ENCODE measurements around the gene CPLX4.

Gene CPLX4

GRCh38 chr18:59278793-59279192, 39.7 kb downstream of the CPLX4 start:
- H3K4me3 ChIP-seq (replicated peaks; ENCODE audit: low read depth, low read length): no peak overlapping the region
- DNase-seq (ENCODE audit: low read depth): no peak

GRCh38 chr18:59276047-59276446, 42.4 kb downstream of the CPLX4 start:
- TF ChIP-seq CTCF (IDR thresholded peaks at IDR 0.05; ENCODE audit: low read length, missing control alignments): no peak
- H3K4me3 ChIP-seq (replicated peaks; ENCODE audit: low read depth, low read length): no peak overlapping the region
- DNase-seq (ENCODE audit: low read depth): no peak

More at GRCh38 chr18:59278793-59279192, 39.7 kb downstream of the CPLX4 start:
- no peak for TF ChIP-seq CTCF (IDR thresholded peaks at IDR 0.05; ENCODE audit: low read length, missing control alignments)

GRCh38 chr18:59275406-59275949, 43.0 kb downstream of the CPLX4 start:
- H3K4me3 ChIP-seq (replicated peaks; ENCODE audit: low read depth, low read length): no peak overlapping the region
- no peak for DNase-seq (ENCODE audit: low read depth)
- TF ChIP-seq CTCF (IDR thresholded peaks at IDR 0.05; ENCODE audit: low read length, missing control alignments): no peak

- TF ChIP-seq CTCF (IDR thresholded peaks at IDR 0.05; ENCODE audit: low read length, missing control alignments): no peak
- DNase-seq (ENCODE audit: low read depth): no peak
- H3K4me3 ChIP-seq (replicated peaks; ENCODE audit: low read depth, low read length): no peak overlapping the region
Observed at GRCh38 chr18:59274533-59274928, 43.9 kb downstream of the CPLX4 start.

GRCh38 chr18:59273759-59274532, 44.5 kb downstream of the CPLX4 start:
- H3K4me3 ChIP-seq (replicated peaks; ENCODE audit: low read depth, low read length): no peak overlapping the region
- TF ChIP-seq CTCF (IDR thresholded peaks at IDR 0.05; ENCODE audit: low read length, missing control alignments): no peak
- no peak for DNase-seq (ENCODE audit: low read depth)

- peak within 1 kb of the TSS; percentile 7 for H3K4me3 ChIP-seq (replicated peaks; ENCODE audit: low read depth, low read length)
- no peak for TF ChIP-seq CTCF (IDR thresholded peaks at IDR 0.05; ENCODE audit: low read length, missing control alignments)
- DNase-seq (ENCODE audit: low read depth): peak; percentile 14
Observed at GRCh38 chr18:59272891-59273758, 45.3 kb downstream of the CPLX4 start, which contains the start of gene RAX. Gene RAX (minus strand): TSS chr18:59273454. CDS start chr18:59273206, 248 bp downstream.

Data from fibroblast of pulmonary artery (primary cell).